ENCODE measurements around the gene CTDP1.
A peak's percentile ranks its signal among the peaks of the same experiment; 100 is the strongest.

CTDP1 gene

DNA sequence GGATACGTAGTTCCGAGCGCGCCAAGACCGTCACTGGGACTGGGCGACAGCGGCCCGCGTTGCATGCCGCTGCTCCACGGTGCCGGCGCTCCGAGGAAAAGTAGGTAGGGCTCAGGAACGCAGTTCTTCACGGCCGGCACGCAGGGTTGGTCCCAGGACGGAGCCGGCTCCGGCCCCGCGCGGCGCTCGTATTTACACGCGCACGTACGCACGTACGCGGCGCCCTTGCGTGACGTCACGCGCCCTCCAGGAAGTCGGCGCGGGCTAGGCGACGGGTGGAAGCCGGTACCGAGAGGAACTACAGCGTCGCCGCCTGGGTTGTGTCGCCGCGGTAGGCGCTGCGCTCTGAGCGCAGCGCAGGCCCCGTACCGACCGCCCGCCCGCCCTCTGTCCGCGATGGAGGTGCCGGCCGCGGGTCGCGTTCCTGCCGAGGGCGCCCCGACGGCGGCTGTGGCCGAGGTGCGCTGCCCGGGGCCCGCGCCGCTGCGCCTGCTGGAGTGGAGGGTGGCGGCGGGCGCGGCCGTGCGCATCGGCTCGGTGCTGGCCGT, at the start of gene CTDP1:
Gene CTDP1, plus strand, starts transcription at position 252 of the 548 bp plus-strand sequence. Its CDS starts 145 bp downstream, at position 397.
- DNase-seq (ENCODE audit: low read depth in 2 of 2) = peak; percentile 77 to 81

DNA sequence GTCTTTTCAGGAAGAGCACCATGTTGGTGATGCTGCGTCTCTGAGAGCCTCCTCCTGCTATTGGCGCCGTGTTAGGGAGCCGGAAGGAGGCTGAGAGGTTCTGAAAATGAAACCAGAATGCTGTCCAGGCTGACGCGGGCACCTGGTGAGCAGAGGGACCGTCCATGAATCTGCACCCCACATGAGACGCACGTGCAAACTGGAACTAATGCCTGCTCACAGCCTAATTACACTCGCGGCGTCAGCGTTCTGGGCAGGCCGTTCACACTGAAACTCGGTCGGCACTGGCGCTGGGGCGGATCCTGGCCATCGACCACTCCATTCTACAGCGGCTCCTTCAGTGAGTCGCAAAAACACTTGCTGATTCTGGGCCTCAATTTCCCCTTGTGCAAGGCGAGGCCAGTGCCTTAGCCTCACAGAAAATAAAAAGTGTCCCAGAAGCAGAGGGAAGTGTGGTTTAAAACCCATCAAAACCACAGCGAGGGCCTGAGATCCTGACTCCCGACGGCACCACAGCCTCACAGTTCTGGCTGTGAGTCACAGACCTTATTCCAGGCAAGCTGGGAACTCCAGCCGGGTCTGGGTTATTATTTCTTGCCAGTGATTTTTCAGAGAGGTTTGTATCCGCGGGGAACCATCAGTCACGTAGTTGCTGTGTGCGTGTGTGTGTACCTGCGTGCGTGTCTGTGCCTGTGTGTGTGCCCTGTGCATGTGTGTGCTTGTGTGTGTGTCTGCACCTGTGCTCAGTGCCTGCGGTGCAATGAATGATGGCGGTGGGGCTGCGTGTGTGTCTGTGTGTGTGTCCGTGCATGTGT, 49.1 kb upstream of the CTDP1 start:
- no peak for DNase-seq (ENCODE audit: low read depth in 2 of 2)

DNA sequence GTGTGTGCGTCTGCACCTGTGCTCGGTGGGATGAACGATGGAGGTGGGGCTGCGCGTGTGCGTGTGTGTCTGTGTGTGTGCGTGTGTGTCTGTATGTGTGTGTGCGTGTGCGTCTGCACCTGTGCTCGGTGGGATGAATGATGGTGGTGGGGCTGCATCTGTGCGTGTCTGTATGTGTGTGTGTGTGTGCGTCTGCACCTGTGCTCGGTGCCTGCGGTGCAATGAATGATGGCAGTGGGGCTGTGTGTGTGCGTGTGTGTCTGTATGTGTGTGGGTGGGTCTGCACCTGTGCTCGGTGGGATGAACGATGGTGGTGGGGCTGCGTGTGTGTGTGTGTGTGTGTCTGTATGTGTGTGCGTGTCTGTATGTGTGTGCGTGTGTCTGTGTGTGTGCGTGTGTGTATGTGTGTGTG, 48.5 kb upstream of the CTDP1 start:
- no peak for DNase-seq (ENCODE audit: low read depth in 2 of 2)

DNA sequence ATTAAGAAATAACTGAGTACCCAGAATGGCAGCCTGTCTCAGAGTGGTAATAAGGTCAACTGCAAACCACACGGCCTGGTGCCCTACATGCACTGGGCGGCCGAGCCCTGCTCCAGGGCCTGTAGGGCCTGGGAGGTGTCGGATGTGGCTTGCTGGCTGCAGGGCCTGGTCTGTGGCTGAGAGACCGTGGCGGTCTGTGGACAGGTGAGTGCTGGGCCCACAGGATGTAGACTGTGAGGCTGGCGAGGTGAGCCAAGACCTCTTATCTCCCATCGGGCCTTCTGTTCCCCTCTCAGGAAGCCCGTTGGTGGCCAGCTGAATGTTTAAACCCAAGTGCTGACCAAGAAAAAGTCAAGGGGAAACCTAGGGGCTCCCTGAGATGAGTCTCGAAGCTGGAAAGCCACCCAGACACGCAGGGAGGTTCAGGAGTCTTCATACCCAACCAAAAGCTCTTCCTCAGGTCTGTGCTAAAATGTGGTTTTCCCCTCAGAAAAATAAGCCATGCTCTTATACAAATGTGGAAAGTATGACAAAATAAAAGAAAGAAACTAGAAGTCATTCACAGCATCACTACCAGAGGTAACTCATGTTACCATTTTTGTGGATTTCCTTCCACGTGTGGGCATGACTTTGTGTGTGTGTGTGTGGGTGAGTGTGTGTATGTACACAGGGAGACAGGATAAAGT, 47.7 kb upstream of the CTDP1 start:
- no peak for DNase-seq (ENCODE audit: low read depth in 2 of 2)

DNA sequence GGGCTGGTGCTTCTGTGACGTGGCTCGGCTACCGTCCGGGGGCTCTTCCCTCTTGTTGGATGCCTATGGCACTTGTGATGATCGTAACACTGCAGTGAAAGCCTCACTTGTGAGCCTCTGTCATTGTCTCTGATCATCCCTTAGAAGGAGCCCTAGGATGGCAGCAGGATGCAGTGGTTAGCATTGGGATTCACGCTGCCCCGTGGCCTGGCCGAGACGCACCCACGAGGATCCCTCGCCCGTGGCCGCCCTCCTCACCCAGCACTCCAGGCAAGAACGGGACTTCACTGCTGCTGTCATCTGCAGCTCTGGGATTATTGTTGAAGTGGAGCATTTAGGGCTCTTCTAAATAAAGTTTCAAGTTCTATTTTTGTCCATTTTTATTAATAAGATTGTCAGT, 46.8 kb upstream of the CTDP1 start:
- no peak for DNase-seq (ENCODE audit: low read depth in 2 of 2)

GRCh38 chr18:79634186-79634585, 45.4 kb upstream of the CTDP1 start:
- no peak for DNase-seq (ENCODE audit: low read depth in 2 of 2)

DNA sequence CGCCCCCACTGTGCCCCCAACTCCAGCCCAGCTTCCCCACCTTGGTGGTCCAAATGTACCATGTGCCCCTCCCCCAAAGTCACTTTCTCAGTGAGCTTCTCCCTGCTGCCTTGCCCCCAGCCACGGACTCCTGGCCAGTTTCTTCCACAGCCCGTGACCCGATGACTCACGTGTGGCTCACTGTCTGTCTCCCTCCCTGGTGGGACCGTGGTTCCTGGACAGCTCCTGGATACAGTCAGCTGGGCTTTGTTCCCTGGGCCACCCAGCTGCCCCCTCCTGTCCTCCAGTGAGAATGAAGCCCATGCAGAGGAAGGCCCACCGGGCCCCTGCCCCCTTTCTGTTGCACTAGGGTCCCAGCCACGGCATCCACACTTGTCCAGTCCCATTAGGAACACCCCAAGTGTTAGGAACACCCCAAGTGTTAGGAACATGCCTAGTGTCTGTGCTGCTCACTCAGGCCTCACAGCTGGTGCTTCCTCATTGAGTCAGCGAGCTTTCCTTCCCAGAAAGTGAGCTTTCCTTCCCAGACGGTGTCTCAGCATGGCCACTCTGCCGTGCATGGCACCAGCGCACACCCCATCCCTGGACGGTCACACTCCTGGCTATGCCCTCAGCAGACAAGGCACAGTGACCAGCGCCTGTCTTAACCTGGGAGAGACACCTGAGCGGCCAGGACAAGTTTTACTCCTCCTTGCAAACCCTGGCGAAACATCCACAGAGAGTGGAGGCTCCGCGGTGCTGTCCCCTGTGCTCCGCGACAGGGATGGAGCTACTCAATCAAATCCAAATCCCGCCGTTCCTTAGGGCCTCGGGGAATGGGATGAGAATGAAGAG, 44.8 kb upstream of the CTDP1 start:
- no peak for DNase-seq (ENCODE audit: low read depth in 2 of 2)

- no peak for DNase-seq (ENCODE audit: low read depth in 2 of 2)
Observed at GRCh38 chr18:79635427-79635726, 44.2 kb upstream of the CTDP1 start.

DNA sequence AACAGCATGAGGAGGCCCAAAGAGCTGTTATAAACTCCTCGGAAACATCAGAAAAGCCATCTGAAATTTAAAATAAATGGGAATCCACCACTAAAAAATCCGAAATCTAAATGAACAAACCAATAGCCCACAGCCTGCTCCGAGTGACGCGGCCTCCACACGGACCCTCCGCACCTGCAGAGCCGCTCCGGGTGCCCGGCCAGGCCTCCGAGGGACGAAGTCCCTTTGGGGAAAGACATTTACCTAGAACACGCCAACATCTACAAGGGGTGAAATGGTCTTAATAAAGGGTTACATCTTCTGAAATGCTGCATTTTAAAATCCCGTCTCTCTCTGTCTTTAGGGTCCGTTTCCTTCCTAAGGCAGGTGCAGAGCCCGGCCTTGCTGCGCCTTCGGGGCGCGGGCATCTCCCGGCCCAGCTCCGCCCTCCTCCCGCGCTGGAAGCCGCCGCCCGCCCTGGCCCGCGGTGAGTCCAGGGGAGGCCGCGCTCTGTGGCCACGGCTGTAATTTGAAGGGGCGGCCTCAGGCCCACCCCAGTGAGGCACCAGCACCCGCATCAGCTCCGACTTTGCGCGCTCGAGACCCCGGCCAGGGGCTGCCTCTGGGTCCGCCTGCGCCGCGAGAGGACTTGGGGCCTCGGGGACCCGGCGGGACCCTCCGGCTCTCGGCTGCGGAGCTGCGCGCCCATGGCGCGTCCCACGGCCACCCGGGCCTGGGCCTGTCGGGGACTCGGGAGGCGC, 42.3 kb upstream of the CTDP1 start:
- DNase-seq (ENCODE audit: low read depth in 2 of 2) = no peak

- DNase-seq (ENCODE audit: low read depth in 2 of 2) = no peak
Observed at GRCh38 chr18:79637921-79638909, 41.4 kb upstream of the CTDP1 start.

GRCh38 chr18:79639072-79639829, 40.4 kb upstream of the CTDP1 start:
- DNase-seq (ENCODE audit: low read depth in 2 of 2) = no peak

DNA sequence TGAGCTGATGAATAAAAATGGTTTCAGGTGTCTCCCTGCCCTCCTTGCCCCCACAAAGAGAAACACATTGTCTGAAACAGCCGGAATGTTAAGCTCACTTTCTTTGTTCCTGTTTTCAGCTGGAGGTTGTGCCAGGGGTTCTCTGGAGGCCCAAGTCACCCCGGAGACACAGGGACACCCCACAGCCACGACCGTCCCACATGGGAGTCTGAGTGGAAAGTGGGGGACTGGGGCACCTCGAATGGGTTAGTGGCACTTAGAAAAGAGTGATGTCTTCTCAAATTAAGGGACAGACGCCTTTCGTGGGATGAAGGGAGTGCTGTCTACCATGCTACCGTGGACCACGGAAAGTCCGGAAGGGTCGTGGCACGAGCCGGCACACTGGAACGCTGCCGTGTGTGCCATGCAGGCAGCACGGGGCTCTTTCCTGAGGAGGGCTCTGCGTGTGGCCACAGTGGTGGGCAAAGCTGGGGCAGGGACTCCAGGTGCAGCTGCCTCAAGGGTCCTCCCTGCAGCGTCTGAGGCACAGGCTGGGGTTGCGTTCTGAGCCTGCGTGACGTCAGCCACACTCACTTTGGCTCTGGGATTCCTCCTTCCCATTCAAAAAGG, 39.4 kb upstream of the CTDP1 start:
- DNase-seq (ENCODE audit: low read depth in 2 of 2) = no peak

DNA sequence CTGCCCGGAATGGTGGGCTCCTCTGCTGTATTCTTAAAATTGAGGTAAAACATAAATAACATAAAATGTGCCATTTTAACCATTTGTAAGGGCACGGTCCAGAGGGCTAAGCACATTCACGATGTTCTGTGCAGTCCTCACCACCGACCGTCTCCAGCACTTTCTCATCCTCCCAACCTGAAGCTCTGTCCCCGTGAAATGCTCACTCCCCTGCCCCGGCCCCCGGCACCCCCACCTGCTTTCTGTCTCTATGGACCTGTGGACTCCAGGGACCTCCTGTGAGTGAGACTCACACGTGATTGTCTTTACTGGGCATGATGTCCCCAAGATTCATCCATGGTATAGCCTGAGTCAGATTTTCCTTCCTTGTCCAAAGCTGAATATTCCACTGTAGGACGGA, 38.7 kb upstream of the CTDP1 start:
- DNase-seq (ENCODE audit: low read depth in 2 of 2) = no peak

- DNase-seq (ENCODE audit: low read depth in 2 of 2) = no peak
Observed at GRCh38 chr18:79641722-79642497, 37.7 kb upstream of the CTDP1 start.

GRCh38 chr18:79642626-79643025, 37.0 kb upstream of the CTDP1 start:
- no peak for DNase-seq (ENCODE audit: low read depth in 2 of 2)

GRCh38 chr18:79643054-79643984, 36.3 kb upstream of the CTDP1 start:
- DNase-seq (ENCODE audit: low read depth in 2 of 2) = no peak

DNA sequence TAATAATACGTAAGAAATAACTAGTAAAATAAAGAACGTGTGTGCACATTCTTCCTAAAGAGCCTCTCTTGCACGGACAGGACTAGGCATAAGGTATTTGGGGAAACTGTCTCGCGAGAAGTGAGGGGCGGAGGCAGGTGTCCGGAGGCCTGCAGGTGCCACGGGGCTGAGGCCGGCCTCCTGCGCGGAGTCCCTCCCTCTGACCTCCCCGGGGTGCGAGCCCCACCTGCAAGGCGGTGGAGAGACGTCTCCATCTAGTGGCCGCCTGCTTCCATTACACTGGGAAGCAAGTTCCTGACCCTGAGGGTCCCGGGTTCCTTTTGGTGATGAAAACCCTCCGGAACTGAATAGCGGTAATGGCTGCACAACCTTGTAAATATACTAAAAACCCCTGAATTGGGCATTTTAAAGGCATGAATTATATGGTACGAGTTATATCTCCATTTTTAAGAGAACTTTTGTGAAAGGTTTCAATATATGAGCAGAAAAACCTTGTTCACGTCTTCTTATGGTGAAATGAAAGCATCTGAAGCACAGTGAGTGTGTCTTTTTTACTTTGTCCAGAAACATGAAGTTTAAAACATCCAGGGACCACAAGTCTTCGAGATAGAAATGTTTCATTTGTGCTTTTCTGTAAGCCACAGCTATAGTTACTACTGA, 35.5 kb upstream of the CTDP1 start:
- peak; percentile 35 to 45 for DNase-seq (ENCODE audit: low read depth in 2 of 2)

All from stimulated activated CD8-positive, alpha-beta memory T cell treated with anti-CD3 and anti-CD28 coated beads, Interleukin-2, amount 100 ng/mL, for 1 hour (primary cell).